GM12891 (cell line): ENCODE results near the gene IGFBP7. TPM values are rescaled to one million over a fixed set of nuclear protein-coding genes. Genes with fewer than 3 reads are reported as not detected.

Experiments
- DNase-seq: peaks from one replicate; pipeline ENCODE4 v3.0.0; 2011; ENCODE audit warnings: low spot score; ENCODE audit not compliant: insufficient read length
- FAIRE-seq: peaks from 2 replicates; lab custom pipeline; 2011; peaks lifted over from hg19 to GRCh38; lab: Jason Lieb, UNC
- PAX5 ChIP-seq: IDR thresholded peaks from 2 replicates; pipeline ENCODE4 v1.6.1; 2011; ENCODE audit warnings: low read length, moderate library complexity, mild to moderate bottlenecking; ENCODE audit not compliant: insufficient read depth, severe bottlenecking
- POLR2A ChIP-seq: IDR thresholded peaks from 2 replicates; pipeline ENCODE4 v1.6.1; 2011; ENCODE audit warnings: low read depth, low read length, control low read depth
- POLR2AphosphoS5 ChIP-seq: IDR thresholded peaks from 2 replicates; pipeline ENCODE4 v1.6.1; 2011; ENCODE audit warnings: low read depth, low read length, control low read depth
- POU2F2 ChIP-seq: IDR thresholded peaks from 2 replicates; pipeline ENCODE4 v1.6.1; 2011; ENCODE audit warnings: low read depth, mild to moderate bottlenecking, control low read depth, low read length, moderate library complexity
- SPI1 ChIP-seq: IDR thresholded peaks from 2 replicates; pipeline ENCODE4 v1.6.1; 2011; ENCODE audit warnings: low read depth, low read length, control low read depth
- TAF1 ChIP-seq: IDR thresholded peaks from 2 replicates; pipeline ENCODE4 v1.6.1; 2011; ENCODE audit warnings: low read depth, low read length, control low read depth
- polyA plus RNA-seq: library from polyadenylated mRNA; unstranded; fragments of >200 nt; gene quantifications from one replicate; pipeline ENCODE4 v1.2.1, GENCODE V29; 2012; ENCODE audit warnings: low read depth, missing spikeins, inconsistent platforms; ENCODE audit not compliant: missing spikeins

Gene IGFBP7
- polyA plus RNA-seq: 0.18 TPM

GRCh38 chr4:57109847-57110639 lies at the start of gene IGFBP7:
Gene IGFBP7, minus strand, starts transcription at chr4:57110385. Its CDS starts 34 bp downstream, at chr4:57110351.
- FAIRE-seq: no peak
- peak; percentile 40 for DNase-seq

GRCh38 chr4:57159866-57160265 lies 49.7 kb upstream of the IGFBP7 start:
- TF ChIP-seq POLR2AphosphoS5: no peak
- TF ChIP-seq POU2F2: no peak
- no peak for TF ChIP-seq POLR2A
- no peak for FAIRE-seq
- DNase-seq: no peak

More at GRCh38 chr4:57109847-57110639, at the start of gene IGFBP7:
- TF ChIP-seq POU2F2 (no peak), PAX5 (no peak), TAF1 (no peak), POLR2AphosphoS5 (no peak), POLR2A (no peak), SPI1 (no peak)

- no peak for DNase-seq
- no peak for TF ChIP-seq SPI1
- TF ChIP-seq POLR2A: no peak
- TF ChIP-seq POLR2AphosphoS5: no peak
- no peak for TF ChIP-seq TAF1
- TF ChIP-seq PAX5: no peak
- no peak for TF ChIP-seq POU2F2
- FAIRE-seq: no peak
Measured at GRCh38 chr4:57158762-57159161, 48.6 kb upstream of the IGFBP7 start.

GRCh38 chr4:57158221-57158620 lies 48.0 kb upstream of the IGFBP7 start:
- no peak for TF ChIP-seq POLR2A
- no peak for TF ChIP-seq POLR2AphosphoS5
- TF ChIP-seq TAF1: no peak
- TF ChIP-seq POU2F2: no peak
- no peak for TF ChIP-seq SPI1
- TF ChIP-seq PAX5: no peak
- DNase-seq: no peak
- FAIRE-seq: no peak

GRCh38 chr4:57157596-57158137 lies 47.5 kb upstream of the IGFBP7 start:
- DNase-seq (no peak), FAIRE-seq (no peak)
- no peak for TF ChIP-seq SPI1
- no peak for TF ChIP-seq POLR2AphosphoS5
- TF ChIP-seq POU2F2: no peak
- no peak for TF ChIP-seq TAF1

GRCh38 chr4:57156242-57156990 lies 46.2 kb upstream of the IGFBP7 start:
- FAIRE-seq (no peak), DNase-seq (no peak)
- no peak for TF ChIP-seq POU2F2
- TF ChIP-seq PAX5: no peak
- no peak for TF ChIP-seq SPI1
- TF ChIP-seq POLR2AphosphoS5: no peak
- no peak for TF ChIP-seq TAF1
- no peak for TF ChIP-seq POLR2A

GRCh38 chr4:57154926-57155325 lies 44.7 kb upstream of the IGFBP7 start:
- TF ChIP-seq POLR2A (no peak), TAF1 (no peak), SPI1 (no peak), PAX5 (no peak), POLR2AphosphoS5 (no peak), POU2F2 (no peak)
- DNase-seq: no peak
- no peak for FAIRE-seq

- TF ChIP-seq PAX5: no peak
- no peak for TF ChIP-seq POU2F2
- no peak for TF ChIP-seq POLR2A
- no peak for DNase-seq
- FAIRE-seq: no peak
Measured at GRCh38 chr4:57154191-57154590, 44.0 kb upstream of the IGFBP7 start.

- TF ChIP-seq POU2F2 (no peak), TAF1 (no peak), POLR2AphosphoS5 (no peak), PAX5 (no peak)
- DNase-seq: no peak
- no peak for FAIRE-seq
Measured at GRCh38 chr4:57153207-57153606, 43.0 kb upstream of the IGFBP7 start.
